ENCODE data around the gene MBD5.

Gene MBD5

GRCh38 chr2:148273158-148273691 is 252.3 kb downstream of the MBD5 start:
- no peak for TF ChIP-seq CTCF (conservative IDR thresholded peaks at IDR 0.05; ENCODE audit: low read depth)
- POLR2A ChIA-PET (ENCODE audit: low non-redundant PET), result no interaction called here
- CTCF ChIA-PET, result interaction anchor here (0.6 kb wide), 1 partner anchor 879 kb away, joined by 3 read pairs; no protein-coding TSS in a partner anchor
- no peak overlapping the region for H3K27ac ChIP-seq
- DNase-seq (ENCODE audit: low spot score), result no peak

GRCh38 chr2:148279216-148279615 is 258.3 kb downstream of the MBD5 start:
- no peak overlapping the region for H3K27ac ChIP-seq
- no peak for DNase-seq (ENCODE audit: low spot score)
- TF ChIP-seq CTCF (conservative IDR thresholded peaks at IDR 0.05; ENCODE audit: low read depth), result no peak
- ChIA-PET CTCF (interaction anchor here (0.5 to 0.6 kb wide), 2 partner anchors 392 to 445 kb away, joined by 3 read pairs; no protein-coding TSS in a partner anchor), POLR2A (ENCODE audit: low non-redundant PET) (no interaction called here)

- TF ChIP-seq CTCF (conservative IDR thresholded peaks at IDR 0.05; ENCODE audit: low read depth), result no peak
- CTCF ChIA-PET, result no interaction called here
- no peak for DNase-seq (ENCODE audit: low spot score)
- POLR2A ChIA-PET (ENCODE audit: low non-redundant PET), result no interaction called here
- H3K27ac ChIP-seq, result no peak overlapping the region
Observed at GRCh38 chr2:148282201-148282600, 261.3 kb downstream of the MBD5 start.

GRCh38 chr2:148292431-148292830 is 271.5 kb downstream of the MBD5 start:
- no peak for TF ChIP-seq CTCF (conservative IDR thresholded peaks at IDR 0.05; ENCODE audit: low read depth)
- no peak overlapping the region for H3K27ac ChIP-seq
- CTCF ChIA-PET, result no interaction called here
- POLR2A ChIA-PET (ENCODE audit: low non-redundant PET), result no interaction called here
- no peak for DNase-seq (ENCODE audit: low spot score)

- TF ChIP-seq CTCF (conservative IDR thresholded peaks at IDR 0.05; ENCODE audit: low read depth), result no peak
Observed at GRCh38 chr2:148298196-148298595, 277.3 kb downstream of the MBD5 start.

GRCh38 chr2:148299616-148300015 is 278.7 kb downstream of the MBD5 start:
- POLR2A ChIA-PET (ENCODE audit: low non-redundant PET), result no interaction called here

More at GRCh38 chr2:148298196-148298595, 277.3 kb downstream of the MBD5 start:
- no peak for DNase-seq (ENCODE audit: low spot score)
- ChIA-PET POLR2A (ENCODE audit: low non-redundant PET) (no interaction called here), CTCF (no interaction called here)
- H3K27ac ChIP-seq, result no peak overlapping the region

More at GRCh38 chr2:148299616-148300015, 278.7 kb downstream of the MBD5 start:
- no peak for DNase-seq (ENCODE audit: low spot score)
- CTCF ChIA-PET, result no interaction called here
- no peak for TF ChIP-seq CTCF (conservative IDR thresholded peaks at IDR 0.05; ENCODE audit: low read depth)
- H3K27ac ChIP-seq, result no peak overlapping the region
